ENCODE data around the gene CHD1.
"Not testable (repeated sequence)": the region's sequence is repeated elsewhere in the genome, so short reads cannot be mapped to it uniquely, and the experiment has no call there.

Gene CHD1

DNA sequence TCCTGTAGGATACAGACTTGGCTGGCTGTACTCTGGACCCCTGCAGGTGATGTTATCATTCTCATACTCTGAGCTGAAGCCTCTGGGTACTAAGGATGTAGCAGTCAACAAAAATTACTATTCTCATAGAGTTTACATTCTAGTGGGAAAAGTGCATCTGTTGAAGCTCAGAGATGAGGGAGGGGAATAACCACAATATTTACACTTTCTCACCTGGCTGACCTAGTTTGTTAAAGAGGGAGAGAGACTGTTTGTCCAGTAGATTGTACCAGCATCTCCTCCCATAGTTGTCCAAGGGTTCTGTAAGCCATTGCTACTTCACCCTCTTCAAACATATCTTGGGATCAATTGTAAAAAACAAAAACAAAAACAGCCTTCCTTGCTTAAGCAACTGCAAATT lies 33.8 kb upstream of the CHD1 start:
- TF ChIP-seq, protein P1, sequence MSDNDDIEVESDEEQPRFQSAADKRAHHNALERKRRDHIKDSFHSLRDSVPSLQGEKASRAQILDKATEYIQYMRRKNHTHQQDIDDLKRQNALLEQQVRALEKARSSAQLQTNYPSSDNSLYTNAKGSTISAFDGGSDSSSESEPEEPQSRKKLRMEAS (IDR thresholded peaks at IDR 0.05; ENCODE audit: low read depth, low read length), result no peak
- no peak for TF ChIP-seq MYC (IDR thresholded peaks at IDR 0.05; ENCODE audit: low read depth, low read length)
- no peak for TF ChIP-seq CTCF (IDR thresholded peaks at IDR 0.05; ENCODE audit: low read depth, low read length)
- no peak for TF ChIP-seq POLR2A (IDR thresholded peaks at IDR 0.05; ENCODE audit: extremely low read depth, insufficient read length)
- DNase-seq (ENCODE audit: low read depth), result no peak
- H3K4me3 ChIP-seq (ENCODE audit: low read depth, low read length), result no peak overlapping the region

GRCh38 chr5:98961665-98962344 lies 33.0 kb upstream of the CHD1 start:
- no peak for TF ChIP-seq CTCF (IDR thresholded peaks at IDR 0.05; ENCODE audit: low read depth, low read length)
- TF ChIP-seq, protein P1 (IDR thresholded peaks at IDR 0.05; ENCODE audit: low read depth, low read length), result no peak
- TF ChIP-seq POLR2A (IDR thresholded peaks at IDR 0.05; ENCODE audit: extremely low read depth, insufficient read length), result no peak
- no peak for TF ChIP-seq MYC (IDR thresholded peaks at IDR 0.05; ENCODE audit: low read depth, low read length)
- no peak for DNase-seq (ENCODE audit: low read depth)
- H3K4me3 ChIP-seq (ENCODE audit: low read depth, low read length), result no peak overlapping the region

- TF ChIP-seq MYC (IDR thresholded peaks at IDR 0.05; ENCODE audit: low read depth, low read length), result no peak
- no peak for TF ChIP-seq POLR2A (IDR thresholded peaks at IDR 0.05; ENCODE audit: extremely low read depth, insufficient read length)
- TF ChIP-seq, protein P1 (IDR thresholded peaks at IDR 0.05; ENCODE audit: low read depth, low read length), result no peak
- TF ChIP-seq CTCF (IDR thresholded peaks at IDR 0.05; ENCODE audit: low read depth, low read length), result no peak
- no peak for DNase-seq (ENCODE audit: low read depth)
- no peak overlapping the region for H3K4me3 ChIP-seq (ENCODE audit: low read depth, low read length)
Measured at GRCh38 chr5:98957307-98957706, 28.5 kb upstream of the CHD1 start.

GRCh38 chr5:98955888-98956287 lies 27.1 kb upstream of the CHD1 start:
- not testable (repeated sequence) for DNase-seq (ENCODE audit: low read depth); H3K4me3 ChIP-seq (ENCODE audit: low read depth, low read length)

DNA sequence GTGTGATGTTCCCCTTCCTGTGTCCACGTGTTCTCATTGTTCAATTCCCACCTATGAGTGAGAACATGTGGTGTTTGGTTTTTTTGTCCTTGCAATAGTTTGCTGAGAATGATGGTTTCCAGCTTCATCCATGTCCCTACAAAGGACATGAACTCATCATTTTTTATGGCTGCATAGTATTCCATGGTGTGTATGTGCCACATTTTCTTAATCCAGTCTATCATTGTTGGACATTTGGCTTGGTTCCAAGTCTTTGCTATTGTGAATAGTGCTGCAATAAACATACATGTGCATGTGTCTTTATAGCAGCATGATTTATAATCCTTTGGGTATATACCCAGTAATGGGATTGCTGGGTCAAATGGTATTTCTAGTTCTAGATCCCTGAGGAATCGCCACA lies 26.7 kb upstream of the CHD1 start:
- not testable (repeated sequence) for DNase-seq (ENCODE audit: low read depth); H3K4me3 ChIP-seq (ENCODE audit: low read depth, low read length)

- TF ChIP-seq CTCF (IDR thresholded peaks at IDR 0.05; ENCODE audit: low read depth, low read length), result no peak
- TF ChIP-seq, protein P1 (IDR thresholded peaks at IDR 0.05; ENCODE audit: low read depth, low read length), result no peak
- TF ChIP-seq MYC (IDR thresholded peaks at IDR 0.05; ENCODE audit: low read depth, low read length), result no peak
- TF ChIP-seq POLR2A (IDR thresholded peaks at IDR 0.05; ENCODE audit: extremely low read depth, insufficient read length), result no peak
- no peak for DNase-seq (ENCODE audit: low read depth)
Measured at GRCh38 chr5:98954392-98955028, 25.7 kb upstream of the CHD1 start.

GRCh38 chr5:98942847-98943246 lies 14.0 kb upstream of the CHD1 start:
- no peak overlapping the region for H3K4me3 ChIP-seq (ENCODE audit: low read depth, low read length)
- peak; percentile 38 for DNase-seq (ENCODE audit: low read depth)
- TF ChIP-seq, protein P1 (IDR thresholded peaks at IDR 0.05; ENCODE audit: low read depth, low read length), result no peak
- no peak for TF ChIP-seq POLR2A (IDR thresholded peaks at IDR 0.05; ENCODE audit: extremely low read depth, insufficient read length)
- TF ChIP-seq MYC (IDR thresholded peaks at IDR 0.05; ENCODE audit: low read depth, low read length), result no peak
- no peak for TF ChIP-seq CTCF (IDR thresholded peaks at IDR 0.05; ENCODE audit: low read depth, low read length)

More at GRCh38 chr5:98954392-98955028, 25.7 kb upstream of the CHD1 start:
- H3K4me3 ChIP-seq (ENCODE audit: low read depth, low read length), result no peak overlapping the region

All from NB4 (cell line).